HEK293T (cell line): ENCODE measurements around the gene KRTAP9-6.
"Not testable (repeated sequence)": the region's sequence is repeated elsewhere in the genome, so short reads cannot be mapped to it uniquely, and the experiment has no call there.

Experiments used
- CTCF ChIA-PET: fragments of 350-600 bp; formaldehyde crosslinking; extraction: SDS; loops from one replicate; lab custom pipeline; 2021; ENCODE audit warnings: antibody characterized with exemption, inconsistent platforms; lab: Yijun Ruan, JAX
- POLR2A ChIA-PET: fragments of 350-600 bp; formaldehyde crosslinking; extraction: SDS; loops from one replicate; lab custom pipeline; 2020; ENCODE audit warnings: antibody characterized with exemption, inconsistent platforms; lab: Yijun Ruan, JAX
- DNase-seq: peaks from one replicate; pipeline ENCODE4 v3.0.0; 2012; ENCODE audit warnings: mixed read lengths; ENCODE audit errors: extremely low spot score
- ARNT ChIP-seq: fragments of 450-650 bp; IDR thresholded peaks from 2 replicates; pipeline ENCODE4 v1.6.1; 2017; ENCODE audit warnings: mild to moderate bottlenecking
- BHLHE40 ChIP-seq: fragments of 450-650 bp; IDR thresholded peaks from 2 replicates; pipeline ENCODE4 v1.6.1; 2016; ENCODE audit warnings: mild to moderate bottlenecking, moderate library complexity, borderline replicate concordance
- CTBP1 ChIP-seq: fragments of 450-650 bp; IDR thresholded peaks from 2 replicates; pipeline ENCODE4 v1.6.1; 2016; ENCODE audit warnings: borderline replicate concordance
- ELF4 ChIP-seq: fragments of 450-650 bp; IDR thresholded peaks from 2 replicates; pipeline ENCODE4 v1.6.1; 2017; ENCODE audit warnings: antibody characterized with exemption
- FOXA1 ChIP-seq: fragments of 450-650 bp; IDR thresholded peaks from 2 replicates; pipeline ENCODE4 v1.6.1; 2016; ENCODE audit warnings: mild to moderate bottlenecking
- FOXK2 ChIP-seq: fragments of 450-650 bp; IDR thresholded peaks from 2 replicates; pipeline ENCODE4 v1.6.1; 2016; ENCODE audit warnings: mild to moderate bottlenecking
- FOXM1 ChIP-seq: fragments of 450-650 bp; IDR thresholded peaks from 2 replicates; pipeline ENCODE4 v1.6.1; 2017; ENCODE audit warnings: mild to moderate bottlenecking, borderline replicate concordance
- HDGF ChIP-seq: fragments of 450-650 bp; IDR thresholded peaks from 2 replicates; pipeline ENCODE4 v1.6.1; 2017; ENCODE audit warnings: antibody characterized with exemption, borderline replicate concordance
- L3MBTL2 ChIP-seq: fragments of 450-650 bp; conservative IDR thresholded peaks from 2 replicates; pipeline ENCODE4 v1.6.1; 2016; ENCODE audit warnings: mild to moderate bottlenecking
- LEF1 ChIP-seq: fragments of 450-650 bp; IDR thresholded peaks from 2 replicates; pipeline ENCODE4 v1.6.1; 2017; ENCODE audit warnings: mild to moderate bottlenecking, borderline replicate concordance
- NFRKB ChIP-seq: fragments of 450-650 bp; IDR thresholded peaks from 2 replicates; pipeline ENCODE4 v1.6.1; 2016; ENCODE audit warnings: mild to moderate bottlenecking, moderate library complexity
- SP1 ChIP-seq: fragments of 450-650 bp; IDR thresholded peaks from 2 replicates; pipeline ENCODE4 v1.6.1; 2017
- SUZ12 ChIP-seq: fragments of 450-650 bp; IDR thresholded peaks from 2 replicates; pipeline ENCODE4 v1.6.1; 2016; ENCODE audit warnings: mild to moderate bottlenecking
- TARDBP ChIP-seq: fragments of 450-650 bp; IDR thresholded peaks from 2 replicates; pipeline ENCODE4 v1.6.1; 2016
- ZNF384 ChIP-seq: fragments of 450-650 bp; IDR thresholded peaks from 2 replicates; pipeline ENCODE4 v1.6.1; 2016
- TF ChIP-seq, protein P1 (sequence below): fragments of 450-650 bp; IDR thresholded peaks from 2 replicates; pipeline ENCODE4 v1.6.1; 2016

The KRTAP9-6 gene, protein sequence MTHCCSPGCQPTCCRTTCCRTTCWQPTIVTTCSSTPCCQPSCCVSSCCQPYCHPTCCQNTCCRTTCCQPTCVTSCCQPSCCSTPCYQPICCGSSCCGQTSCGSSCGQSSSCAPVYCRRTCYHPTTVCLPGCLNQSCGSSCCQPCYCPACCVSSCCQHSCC

DNA sequence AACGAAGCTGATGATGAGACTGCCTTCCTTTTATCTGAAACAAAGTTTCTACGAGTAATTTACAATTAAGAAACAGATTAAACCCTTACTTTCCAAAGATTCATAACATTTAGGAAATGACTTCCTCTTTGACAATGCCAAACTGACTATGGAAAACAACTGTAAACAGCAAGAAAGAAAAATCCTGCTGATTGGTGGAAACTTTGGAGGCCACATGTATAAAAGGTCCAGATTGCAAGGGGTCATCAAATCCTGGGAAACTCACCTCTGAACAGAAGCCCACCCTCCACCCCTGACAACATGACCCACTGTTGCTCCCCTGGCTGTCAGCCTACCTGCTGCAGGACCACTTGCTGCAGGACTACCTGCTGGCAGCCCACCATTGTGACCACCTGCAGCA lies at the start of gene KRTAP9-6:
KRTAP9-6 (plus strand) TSS at position 301 of the 400 bp plus-strand sequence; CDS start at position 301, 0 bp downstream.
- POLR2A ChIA-PET: no interaction called here
- CTCF ChIA-PET: no interaction called here
- TF ChIP-seq BHLHE40 (no peak), FOXM1 (no peak), ARNT (no peak), NFRKB (no peak), L3MBTL2 (no peak), ELF4 (no peak), HDGF (no peak), SUZ12 (no peak)
- DNase-seq: no peak

DNA sequence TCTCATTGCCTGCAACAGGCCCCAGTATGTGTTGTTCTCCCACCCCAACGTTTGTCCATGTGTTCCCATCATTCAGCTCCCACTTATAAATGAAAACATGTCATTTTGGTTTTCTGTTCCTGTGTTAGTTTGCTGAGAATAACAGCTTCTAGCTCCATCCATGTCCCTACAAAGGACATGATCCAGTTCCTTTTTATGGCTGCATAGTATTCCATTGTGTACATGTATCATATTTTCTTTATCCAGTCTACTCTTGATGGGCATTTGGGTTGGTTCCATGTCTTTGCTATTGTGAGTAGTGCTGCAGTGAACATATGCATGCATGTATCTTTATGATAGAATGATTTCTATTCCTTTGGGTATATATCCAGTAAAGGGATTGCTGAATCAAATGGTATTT lies 49.5 kb upstream of the KRTAP9-6 start:
- TF ChIP-seq SUZ12 (no peak), SP1 (no peak), ELF4 (no peak), L3MBTL2 (no peak), FOXK2 (no peak), ZNF384 (no peak)
- POLR2A ChIA-PET: no interaction called here
- CTCF ChIA-PET: no interaction called here
- DNase-seq: no peak

DNA sequence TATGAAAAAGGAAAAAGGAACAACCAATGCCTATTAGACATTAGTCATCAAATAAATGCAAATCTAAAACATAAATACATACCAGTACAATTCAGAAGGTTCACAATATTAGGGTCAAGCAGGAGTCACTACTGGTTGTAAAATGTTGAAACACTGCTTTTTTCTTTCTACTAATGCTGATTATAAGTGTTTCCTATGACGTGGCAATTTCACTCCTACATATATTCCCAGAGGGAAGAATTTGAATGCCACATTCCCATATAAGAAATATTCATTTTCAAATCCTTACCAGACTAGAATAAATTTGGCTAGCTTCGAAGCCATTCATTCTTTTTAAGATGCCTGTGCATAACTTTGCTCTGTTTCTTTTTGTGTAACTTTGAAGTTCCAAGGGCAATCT lies 41.4 kb upstream of the KRTAP9-6 start:
- ChIA-PET CTCF (no interaction called here), POLR2A (no interaction called here)
- no peak for DNase-seq
- TF ChIP-seq LEF1 (no peak), L3MBTL2 (no peak), BHLHE40 (no peak), FOXA1 (no peak), CTBP1 (no peak), NFRKB (no peak), ZNF384 (no peak), FOXK2 (no peak), FOXM1 (no peak), HDGF (no peak), ELF4 (no peak), ARNT (no peak), TARDBP (no peak), SP1 (no peak)
- TF ChIP-seq, protein P1, sequence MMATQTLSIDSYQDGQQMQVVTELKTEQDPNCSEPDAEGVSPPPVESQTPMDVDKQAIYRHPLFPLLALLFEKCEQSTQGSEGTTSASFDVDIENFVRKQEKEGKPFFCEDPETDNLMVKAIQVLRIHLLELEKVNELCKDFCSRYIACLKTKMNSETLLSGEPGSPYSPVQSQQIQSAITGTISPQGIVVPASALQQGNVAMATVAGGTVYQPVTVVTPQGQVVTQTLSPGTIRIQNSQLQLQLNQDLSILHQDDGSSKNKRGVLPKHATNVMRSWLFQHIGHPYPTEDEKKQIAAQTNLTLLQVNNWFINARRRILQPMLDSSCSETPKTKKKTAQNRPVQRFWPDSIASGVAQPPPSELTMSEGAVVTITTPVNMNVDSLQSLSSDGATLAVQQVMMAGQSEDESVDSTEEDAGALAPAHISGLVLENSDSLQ: no peak

DNA sequence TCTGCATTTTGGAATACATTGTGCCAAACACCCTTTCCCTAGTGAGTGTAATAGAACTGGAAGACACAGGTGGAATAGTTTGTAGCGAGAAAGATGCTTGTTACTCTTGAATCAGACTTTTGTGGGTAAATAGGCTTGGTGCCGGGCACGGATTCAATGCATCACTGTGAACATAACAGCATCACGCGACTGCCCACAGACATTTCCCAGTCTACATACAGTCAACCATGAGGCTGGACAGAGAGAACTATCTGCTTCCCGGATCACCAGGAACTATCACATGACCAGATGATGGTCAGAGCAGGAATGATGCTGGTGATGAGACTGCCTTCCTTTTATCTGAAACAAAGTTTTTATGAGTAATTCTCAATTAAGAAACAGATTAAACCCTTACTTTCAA lies 39.1 kb upstream of the KRTAP9-6 start:
- ChIA-PET POLR2A (no interaction called here), CTCF (no interaction called here)
- no peak for TF ChIP-seq HDGF
- TF ChIP-seq FOXA1: no peak
- no peak for TF ChIP-seq LEF1
- TF ChIP-seq, protein P1: no peak
- no peak for TF ChIP-seq SUZ12
- no peak for TF ChIP-seq NFRKB
- TF ChIP-seq CTBP1: no peak
- TF ChIP-seq ZNF384: no peak
- no peak for TF ChIP-seq L3MBTL2
- no peak for TF ChIP-seq TARDBP
- TF ChIP-seq BHLHE40: no peak
- TF ChIP-seq SP1: no peak
- TF ChIP-seq FOXK2: no peak
- TF ChIP-seq ELF4: no peak
- no peak for DNase-seq

DNA sequence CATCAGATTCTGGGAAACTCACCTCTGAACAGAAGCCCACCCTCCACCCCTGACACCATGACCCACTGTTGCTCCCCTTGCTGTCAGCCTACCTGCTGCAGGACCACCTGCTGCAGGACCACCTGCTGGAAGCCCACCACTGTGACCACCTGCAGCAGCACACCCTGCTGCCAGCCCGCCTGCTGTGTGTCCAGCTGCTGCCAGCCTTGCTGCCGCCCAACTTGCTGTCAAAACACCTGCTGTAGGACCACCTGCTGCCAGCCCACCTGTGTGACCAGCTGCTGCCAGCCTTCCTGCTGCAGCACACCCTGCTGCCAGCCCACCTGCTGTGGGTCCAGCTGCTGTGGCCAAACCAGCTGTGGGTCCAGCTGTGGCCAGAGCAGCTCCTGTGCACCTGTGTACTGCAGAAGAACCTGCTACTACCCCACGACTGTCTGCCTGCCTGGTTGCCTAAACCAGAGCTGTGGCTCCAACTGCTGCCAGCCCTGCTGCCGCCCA lies 38.5 kb upstream of the KRTAP9-6 start, which contains the start of gene KRTAP9-2:
KRTAP9-2 (plus strand) TSS at position 51 of the 498 bp plus-strand sequence; CDS start at position 58, 7 bp downstream.
- DNase-seq, POLR2A ChIA-PET, CTCF ChIA-PET: not testable (repeated sequence)

DNA sequence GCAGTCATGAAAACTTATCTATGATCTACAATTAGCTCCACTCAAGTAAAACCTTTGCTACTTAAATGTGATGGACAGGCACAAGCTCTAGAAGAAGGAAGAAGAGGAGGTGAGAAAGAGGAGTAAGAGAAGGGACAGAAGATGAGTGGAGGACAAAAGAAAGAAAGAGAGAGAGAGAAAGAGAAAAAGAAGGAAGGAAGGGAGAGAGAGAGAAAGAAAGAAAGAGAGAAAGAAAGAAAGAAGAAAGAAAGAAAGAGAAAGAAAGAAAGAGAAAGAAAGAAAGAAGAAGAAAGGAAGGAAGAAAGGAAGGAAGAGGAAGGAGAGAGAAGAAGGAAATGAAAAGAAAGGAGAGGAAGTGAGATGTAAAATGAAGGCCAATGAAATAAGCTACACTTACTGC lies 35.1 kb upstream of the KRTAP9-6 start:
- DNase-seq: no peak
- ChIA-PET CTCF (interaction anchor here (1.3 kb wide), 1 partner anchor 458 kb away, joined by 3 read pairs; the partner anchor contains the start of gene EIF1), POLR2A (no interaction called here)
- no peak for TF ChIP-seq ARNT
- TF ChIP-seq FOXK2: no peak
- TF ChIP-seq FOXA1: no peak
- TF ChIP-seq FOXM1: no peak
- no peak for TF ChIP-seq SP1

DNA sequence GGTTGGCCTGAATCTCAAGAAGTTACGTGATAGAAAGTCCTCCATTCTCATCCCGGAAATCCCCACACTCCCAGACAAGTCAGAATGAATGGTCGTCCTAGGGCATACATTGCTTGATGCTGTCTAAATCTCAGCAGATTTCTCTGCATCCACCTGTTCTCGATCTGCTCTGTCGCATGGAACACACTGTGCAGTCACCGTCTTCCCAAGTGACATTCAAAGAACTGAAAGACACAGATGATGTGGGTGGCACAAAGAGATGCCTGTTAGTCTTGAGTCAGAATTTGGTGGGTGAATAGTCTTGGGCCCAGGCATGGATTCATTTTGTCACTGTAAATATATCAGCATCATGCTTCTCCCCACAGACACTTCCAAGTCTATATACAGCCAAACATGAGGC lies 33.4 kb upstream of the KRTAP9-6 start:
- DNase-seq: no peak
- ChIA-PET POLR2A (no interaction called here), CTCF (no interaction called here)
- TF ChIP-seq FOXM1 (no peak), SUZ12 (no peak), NFRKB (no peak), TARDBP (no peak), BHLHE40 (no peak)

DNA sequence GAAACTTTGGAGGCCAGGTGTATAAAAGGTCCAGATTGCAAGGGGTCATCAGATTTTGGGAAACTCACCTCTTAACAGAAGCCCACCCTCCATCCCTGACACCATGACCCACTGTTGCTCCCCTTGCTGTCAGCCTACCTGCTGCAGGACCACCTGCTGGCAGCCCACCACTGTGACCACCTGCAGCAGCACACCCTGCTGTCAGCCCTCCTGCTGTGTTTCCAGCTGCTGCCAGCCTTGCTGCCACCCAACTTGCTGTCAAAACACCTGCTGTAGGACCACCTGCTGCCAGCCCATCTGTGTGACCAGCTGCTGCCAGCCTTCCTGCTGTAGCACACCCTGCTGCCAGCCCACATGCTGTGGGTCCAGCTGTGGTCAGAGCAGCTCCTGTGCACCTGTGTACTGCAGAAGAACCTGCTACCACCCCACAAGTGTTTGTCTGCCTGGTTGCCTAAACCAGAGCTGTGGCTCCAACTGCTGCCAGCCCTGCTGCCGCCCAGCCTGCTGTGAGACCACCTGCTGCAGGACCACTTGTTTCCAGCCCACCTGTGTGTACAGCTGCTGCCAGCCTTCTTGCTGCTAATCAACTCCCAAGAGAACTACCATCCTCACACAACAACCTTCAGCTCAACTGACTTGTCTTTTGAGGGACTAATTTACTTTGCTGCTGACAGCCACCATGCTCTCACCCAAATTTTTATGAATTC lies 32.6 kb upstream of the KRTAP9-6 start, which contains the start of gene KRTAP9-3:
KRTAP9-3 (plus strand) TSS at position 51 of the 707 bp plus-strand sequence; CDS start at position 104, 53 bp downstream.
- DNase-seq, POLR2A ChIA-PET: not testable (repeated sequence)
- CTCF ChIA-PET: interaction anchor here (1.0 kb wide), 1 partner anchor 316 kb away, joined by 4 read pairs; no protein-coding TSS in a partner anchor

DNA sequence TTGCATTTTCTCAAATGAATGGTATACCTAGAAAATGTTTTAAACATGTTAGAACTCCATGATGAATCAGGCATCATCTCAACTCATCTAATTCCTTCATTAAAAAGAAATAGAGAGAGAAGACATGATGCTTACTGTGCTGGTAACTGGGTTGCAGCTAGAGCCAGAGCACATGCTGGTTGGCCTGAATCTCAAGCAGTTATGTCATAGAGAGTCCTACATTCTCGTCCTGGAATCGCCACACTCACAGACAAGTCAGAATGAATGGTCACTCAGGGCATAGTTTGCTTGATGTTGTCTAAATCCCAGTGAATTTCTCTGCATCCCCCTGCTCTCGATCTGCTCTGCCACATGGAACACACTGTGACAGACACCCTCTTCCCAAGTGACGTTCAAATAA lies 28.1 kb upstream of the KRTAP9-6 start:
- DNase-seq, CTCF ChIA-PET, POLR2A ChIA-PET: not testable (repeated sequence)

DNA sequence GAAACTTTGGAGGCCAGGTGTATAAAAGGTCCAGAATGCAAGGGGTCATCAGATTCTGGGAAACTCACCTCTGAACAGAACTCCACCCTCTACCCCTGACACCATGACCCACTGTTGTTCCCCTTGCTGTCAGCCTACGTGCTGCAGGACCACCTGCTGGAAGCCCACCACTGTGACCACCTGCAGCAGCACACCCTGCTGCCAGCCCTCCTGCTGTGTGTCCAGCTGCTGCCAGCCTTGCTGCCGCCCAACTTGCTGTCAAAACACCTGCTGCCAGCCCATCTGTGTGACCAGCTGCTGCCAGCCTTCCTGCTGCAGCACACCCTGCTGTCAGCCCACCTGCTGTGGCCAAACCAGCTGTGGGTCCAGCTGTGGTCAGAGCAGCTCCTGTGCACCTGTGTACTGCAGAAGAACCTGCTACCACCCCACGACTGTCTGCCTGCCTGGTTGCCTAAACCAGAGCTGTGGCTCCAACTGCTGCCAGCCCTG lies 27.2 kb upstream of the KRTAP9-6 start, which contains the start of gene KRTAP9-8:
KRTAP9-8 (plus strand) TSS at position 51 of the 489 bp plus-strand sequence; CDS start at position 104, 53 bp downstream.
- POLR2A ChIA-PET, DNase-seq: not testable (repeated sequence)
- CTCF ChIA-PET: interaction anchor here (0.6 kb wide), 1 partner anchor 350 kb away, joined by 4 read pairs; no protein-coding TSS in a partner anchor
